Neutrophil (primary cell): ENCODE measurements around the gene TAS1R1.
"Not testable (repeated sequence)": the region's sequence is repeated elsewhere in the genome, so short reads cannot be mapped to it uniquely, and the experiment has no call there.

Source experiments
- H3K27ac ChIP-seq: fragments of 200-600 bp; sonication (generic); 2 replicates; pipeline ENCODE4 v1.5.1; 2016; ENCODE audit warnings: mild to moderate bottlenecking, moderate library complexity
- H3K27me3 ChIP-seq: fragments of 200-600 bp; sonication (generic); 2 replicates; pipeline ENCODE4 v1.6.0; 2016; ENCODE audit warnings: mild to moderate bottlenecking
- H3K36me3 ChIP-seq: fragments of 200-600 bp; sonication (generic); 2 replicates; pipeline ENCODE4 v1.5.1; 2017
- H3K4me1 ChIP-seq, 2 experiments: fragments of 200-600 bp in 1 of 2; sonication (generic) in 1 of 2; 1 replicate in 1 of 2; 2 replicates in 1 of 2; pipeline versions ENCODE4 v1.5.1 to v1.6.1; 2013 to 2016; ENCODE audit warnings: low read depth in 1 of 2, low read length in 1 of 2, mild to moderate bottlenecking in 1 of 2, moderate library complexity in 1 of 2; ENCODE audit not compliant: control insufficient read depth in 1 of 2, insufficient read depth in 1 of 2
- H3K4me3 ChIP-seq, 2 experiments: fragments of 200-600 bp in 1 of 2; sonication (generic) in 1 of 2; 1 replicate in 1 of 2; 2 replicates in 1 of 2; pipeline ENCODE4 v1.5.1; 2013 to 2016; ENCODE audit warnings: low read depth in 1 of 2, low read length in 1 of 2, mild to moderate bottlenecking in 1 of 2, moderate library complexity in 1 of 2
- H3K9me3 ChIP-seq: fragments of 200-600 bp; sonication (generic); 2 replicates; pipeline ENCODE4 v1.5.1; 2016
- CTCF ChIP-seq: fragments of 200-600 bp; sonication (generic); IDR thresholded peaks from 2 replicates; pipeline ENCODE4 v1.5.1; 2016; ENCODE audit warnings: antibody characterized with exemption

TAS1R1 gene

DNA sequence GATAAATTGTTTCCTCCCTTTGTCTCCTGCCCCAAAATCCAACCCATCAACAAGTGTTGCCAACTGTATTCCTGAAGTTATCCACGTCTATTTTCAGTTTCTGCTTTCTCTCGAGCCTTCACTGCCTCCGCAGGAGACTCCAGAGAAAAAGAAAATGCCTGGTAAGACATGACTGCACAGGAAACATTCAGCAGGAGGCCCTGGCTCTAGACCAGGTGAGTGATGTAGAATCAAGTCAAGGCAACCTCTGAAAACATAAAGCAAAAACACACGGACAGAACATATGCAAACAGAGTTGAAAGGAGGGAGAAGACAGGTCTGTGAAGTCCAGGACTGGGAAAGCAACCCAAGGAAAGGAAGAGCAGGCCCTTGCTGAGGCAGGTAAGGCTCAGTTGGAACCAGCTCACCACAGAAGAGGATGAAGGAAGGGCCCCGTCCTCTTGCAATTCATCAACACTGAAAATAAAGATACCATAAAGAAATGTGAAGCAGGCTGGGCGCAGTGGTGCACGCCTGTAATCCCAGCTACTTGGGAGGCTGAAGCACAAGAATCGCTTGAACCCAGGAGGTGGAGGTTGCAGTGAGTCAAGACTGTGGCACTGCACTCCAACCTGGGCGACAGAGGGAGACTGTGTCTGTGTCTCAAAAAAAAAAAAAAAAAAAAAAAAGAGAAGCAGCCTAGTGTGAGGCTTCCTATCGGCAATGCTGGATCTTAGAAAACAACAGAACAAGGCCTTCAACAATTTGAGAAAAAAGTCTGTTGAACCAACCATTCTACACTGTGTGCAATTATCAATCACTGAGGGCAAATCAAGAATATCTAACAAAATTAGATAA is 9.6 kb upstream of the TAS1R1 start:
- Histone ChIP-seq H3K27me3 (no peaks in the 10 kb centered on the region), H3K4me3 (no peak overlapping the region), H3K36me3 (peaks cover 66% of the 10 kb centered on the region), H3K27ac (no peak overlapping the region), H3K4me1 (no peaks in the 10 kb centered on the region), H3K9me3 (no peaks in the 10 kb centered on the region)
- no peak for TF ChIP-seq CTCF

GRCh38 chr1:6546326-6546725 is 8.8 kb upstream of the TAS1R1 start:
- no peak overlapping the region for H3K27ac ChIP-seq
- TF ChIP-seq CTCF = no peak

DNA sequence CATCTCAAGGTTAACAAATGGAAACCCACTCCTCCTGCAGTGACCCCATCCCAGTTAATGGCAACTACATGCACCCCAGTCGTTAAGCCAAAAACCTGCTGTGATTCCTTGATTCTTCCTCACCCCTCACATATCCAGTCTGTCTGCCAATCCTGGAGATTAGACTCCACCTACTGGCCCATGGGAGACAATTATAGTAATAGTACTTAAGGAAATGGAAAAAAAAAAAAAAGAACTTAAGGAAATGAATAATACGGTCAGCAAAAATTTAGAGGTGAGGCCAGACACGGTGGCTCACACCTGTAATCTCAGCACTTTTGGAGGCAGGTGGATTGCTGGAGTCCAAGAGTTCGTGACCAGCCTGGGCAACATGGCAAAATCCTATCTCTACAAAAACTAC is 7.8 kb upstream of the TAS1R1 start:
- Histone ChIP-seq H3K4me1 (no peaks in the 10 kb centered on the region), H3K27me3 (no peaks in the 10 kb centered on the region), H3K4me3 (no peak overlapping the region), H3K9me3 (no peaks in the 10 kb centered on the region), H3K36me3 (peaks cover 63% of the 10 kb centered on the region), H3K27ac (no peak overlapping the region)
- no peak for TF ChIP-seq CTCF

More at GRCh38 chr1:6546326-6546725, 8.8 kb upstream of the TAS1R1 start:
- Histone ChIP-seq H3K4me3 (no peak overlapping the region), H3K27me3 (no peaks in the 10 kb centered on the region), H3K4me1 (no peaks in the 10 kb centered on the region), H3K9me3 (no peaks in the 10 kb centered on the region), H3K36me3 (peaks cover 67% of the 10 kb centered on the region)

DNA sequence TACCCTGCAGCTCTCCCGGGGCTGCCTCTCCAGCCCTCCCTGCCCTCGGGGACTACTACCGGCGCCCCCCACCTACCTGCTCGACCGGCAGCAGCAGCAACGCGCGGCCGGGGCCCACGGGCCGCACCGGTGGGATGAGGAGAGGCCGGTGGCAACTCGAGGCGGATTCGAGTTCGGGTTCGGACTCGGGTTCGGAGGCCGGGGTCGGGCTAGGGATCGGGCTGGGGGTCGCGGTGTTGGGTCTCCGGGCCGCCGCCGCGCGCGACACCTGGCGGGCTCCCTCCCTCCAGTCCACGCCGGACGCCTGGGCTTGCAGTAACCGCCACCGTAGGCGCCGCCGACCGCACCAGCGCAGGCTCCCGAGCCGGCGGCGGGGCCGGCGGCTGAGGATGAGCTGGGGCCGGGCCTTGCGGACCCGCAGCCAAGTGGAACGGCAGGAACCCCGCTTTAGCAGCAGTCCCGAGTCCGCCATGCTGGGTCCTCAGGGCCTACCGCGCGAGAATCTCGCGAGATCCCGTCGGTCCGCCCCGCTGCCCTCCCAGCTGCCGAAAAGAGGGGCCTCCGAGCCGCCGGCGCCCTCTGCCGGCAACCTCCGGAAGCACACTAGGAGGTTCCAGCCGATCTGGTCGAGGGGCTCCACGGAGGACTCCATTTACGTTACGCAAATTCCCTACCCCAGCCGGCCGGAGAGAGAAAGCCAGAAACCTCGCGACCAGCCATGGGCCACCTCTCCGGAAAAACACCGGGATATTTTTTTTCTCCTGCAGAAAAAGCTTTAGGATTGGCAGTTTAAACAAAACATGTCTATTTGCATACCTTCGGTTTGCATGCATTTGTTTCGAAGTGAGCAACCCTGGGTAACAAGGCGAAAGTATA is 838 bp upstream of the TAS1R1 start, which contains the start of gene NOL9:
Gene NOL9, minus strand, starts transcription at position 483 of the 876 bp plus-strand sequence. Its CDS starts 11 bp downstream, at position 472.
- peaks cover 14 to 15% of the 10 kb centered on the region in 2 experiments for H3K4me1 ChIP-seq
- no peaks in the 10 kb centered on the region for H3K9me3 ChIP-seq
- peak within 1 kb of the TSS; percentile 56 for H3K27ac ChIP-seq
- no peaks in the 10 kb centered on the region for H3K27me3 ChIP-seq
- peak; percentile 98 for TF ChIP-seq CTCF
- H3K36me3 ChIP-seq = peaks cover 14% of the 10 kb centered on the region
- H3K4me3 ChIP-seq = peak within 1 kb of the TSS; percentile 71 to 74

DNA sequence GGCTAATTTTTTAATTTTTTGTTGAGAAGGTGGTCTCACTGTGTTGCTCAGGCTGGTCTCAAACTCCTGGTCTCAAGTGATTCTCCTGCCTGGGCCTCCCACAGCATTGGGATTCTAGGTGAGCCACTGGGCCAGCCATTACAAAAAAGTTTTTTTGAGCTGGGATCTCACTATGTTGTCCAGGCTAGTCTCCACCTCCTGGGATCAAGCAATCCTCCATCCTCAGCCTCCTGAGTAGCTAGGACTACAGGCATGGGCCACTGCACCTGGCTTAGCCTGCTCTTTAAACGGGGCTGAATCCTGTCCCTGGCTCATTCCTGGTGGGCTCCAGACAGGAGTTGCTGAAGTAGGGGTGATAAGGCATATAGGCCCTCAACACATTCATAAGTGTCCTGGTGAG is 2.5 kb downstream of the TAS1R1 start:
- Histone ChIP-seq H3K4me3 (no peak overlapping the region), H3K9me3 (no peaks in the 10 kb centered on the region), H3K27me3 (peaks cover 14% of the 10 kb centered on the region), H3K36me3 (no peaks in the 10 kb centered on the region), H3K4me1 (peaks cover 14 to 15% of the 10 kb centered on the region in 2 experiments), H3K27ac (no peak overlapping the region)
- no peak for TF ChIP-seq CTCF

GRCh38 chr1:6559161-6559560 is 4.1 kb downstream of the TAS1R1 start:
- peaks cover 29% of the 10 kb centered on the region for H3K27me3 ChIP-seq
- not testable (repeated sequence) for H3K4me1 ChIP-seq, H3K36me3 ChIP-seq, H3K4me3 ChIP-seq, H3K27ac ChIP-seq, H3K9me3 ChIP-seq
